HepG2 (cell line): ENCODE measurements around the gene SLC9A5. TPM values are rescaled to one million over a fixed set of nuclear protein-coding genes. Genes with fewer than 3 reads are reported as not detected.

ENCODE experiments used
- ATAC-seq: fragments of 200-7000 bp; cut with Tn5 transposase; 3 replicates; pipeline ENCODE4 v1.9.1; 2020; ENCODE audit warnings: mild to moderate bottlenecking, moderate library complexity
- BruUV-seq: library from RNA; stranded (reverse); fragments of 400-500 nt; replicated peaks from 2 replicates; lab custom pipeline; 2021; lab: Mats Ljungman, UMichigan
- CTCF ChIA-PET: fragments of 300-600 bp; formaldehyde crosslinking; extraction: SDS; loops from one replicate; lab custom pipeline; 2021; ENCODE audit warnings: low total read pairs, inconsistent platforms, low intra/inter-chr PET ratio; lab: Yijun Ruan, JAX
- POLR2A ChIA-PET: fragments of 350-600 bp; sonication (Branson Sonifier 250); formaldehyde crosslinking; loops from one replicate; lab custom pipeline; 2020; ENCODE audit warnings: antibody characterized with exemption, inconsistent platforms; lab: Yijun Ruan, JAX
- DNase-seq: peaks from one replicate; pipeline ENCODE4 v3.0.0-alpha.2; 2015; ENCODE audit warnings: low spot score
- FAIRE-seq: peaks from 3 replicates; lab custom pipeline; 2011; peaks lifted over from hg19 to GRCh38; lab: Jason Lieb, UNC
- H2AFZ ChIP-seq: one replicate; pipeline ENCODE4 v1.6.1; 2011; ENCODE audit warnings: low read length, inconsistent platforms
- H3K27ac ChIP-seq: fragments of 300-600 bp; 3 replicates; pipeline ENCODE4 v1.8.0; 2011; ENCODE audit warnings: mixed run types, mild to moderate bottlenecking, mixed read lengths, low read length, inconsistent platforms; ENCODE audit not compliant: insufficient read depth; ENCODE audit errors: extremely low read length
- H3K27me3 ChIP-seq, 2 experiments: fragments of 200-600 bp in 1 of 2; 2 replicates in 1 of 2; 3 replicates in 1 of 2; pipeline versions ENCODE4 v1.6.0 to v1.8.0; 2011; ENCODE audit warnings: low read length in 2 of 2, mild to moderate bottlenecking in 2 of 2, moderate library complexity in 2 of 2, inconsistent platforms in 1 of 2; ENCODE audit not compliant: insufficient read depth in 2 of 2, control insufficient read depth in 1 of 2
- H3K36me3 ChIP-seq, 2 experiments: fragments of 200-600 bp in 1 of 2; replicated peaks in 1 of 2; 2 replicates in 1 of 2; 3 replicates in 1 of 2; pipeline versions ENCODE4 v1.5.1 to v1.8.0; 2011; ENCODE audit warnings: low read length in 2 of 2, inconsistent platforms in 1 of 2; ENCODE audit not compliant: insufficient read depth in 2 of 2, control insufficient read depth in 1 of 2
- H3K4me1 ChIP-seq: 2 replicates; pipeline ENCODE4 v1.5.1; 2012; ENCODE audit warnings: low read length, inconsistent platforms; ENCODE audit not compliant: insufficient read depth
- H3K4me2 ChIP-seq: 2 replicates; pipeline ENCODE4 v1.6.0; 2011; ENCODE audit warnings: low read depth, low read length, inconsistent platforms
- H3K4me3 ChIP-seq, 3 experiments: fragments of 200-600 bp in 1 of 3; sonication (generic), shearing (Covaris generic) in 1 of 3; replicated peaks in 1 of 3; 2 replicates each; pipeline ENCODE4 v1.5.1; 2011 to 2016; ENCODE audit warnings: low read length in 3 of 3, inconsistent platforms in 2 of 3, low read depth in 2 of 3, mild to moderate bottlenecking in 2 of 3, control low read depth in 1 of 3, mixed read lengths in 1 of 3; ENCODE audit not compliant: insufficient read depth in 1 of 3
- H3K79me2 ChIP-seq: one replicate; pipeline ENCODE4 v1.6.1; 2011; ENCODE audit warnings: low read length, inconsistent platforms; ENCODE audit not compliant: insufficient read depth
- H3K9ac ChIP-seq: 2 replicates; pipeline ENCODE4 v1.6.0; 2011; ENCODE audit warnings: mild to moderate bottlenecking, low read depth, low read length, inconsistent platforms; ENCODE audit not compliant: insufficient read depth
- H3K9me3 ChIP-seq: 2 replicates; pipeline ENCODE4 v1.5.1; 2012; ENCODE audit warnings: mild to moderate bottlenecking, low read length
- H4K20me1 ChIP-seq: 2 replicates; pipeline ENCODE4 v1.6.0; 2011; ENCODE audit warnings: inconsistent platforms, mild to moderate bottlenecking, low read length, moderate library complexity; ENCODE audit not compliant: insufficient read depth
- ETV5 ChIP-seq: IDR thresholded peaks from 2 replicates; pipeline ENCODE4 v1.6.1; 2018; ENCODE audit warnings: missing biosample characterization, missing genetic modification reagents, inconsistent platforms, borderline replicate concordance
- GTF2F1 ChIP-seq: fragments of 150-350 bp; IDR thresholded peaks from 2 replicates; pipeline ENCODE4 v1.6.1; 2014; ENCODE audit warnings: low read length
- POLR2G ChIP-seq: fragments of 200-400 bp; formaldehyde crosslinking; IDR thresholded peaks from 2 replicates; pipeline ENCODE4 v1.6.1; 2018; ENCODE audit warnings: mild to moderate bottlenecking, low read depth, low read length, moderate library complexity
- ZNF549 ChIP-seq: sonication (generic); formaldehyde crosslinking; IDR thresholded peaks from 2 replicates; pipeline ENCODE4 v1.5.0; 2020; ENCODE audit warnings: missing genetic modification reagents
- ZNF563 ChIP-seq: sonication (generic); formaldehyde crosslinking; IDR thresholded peaks from 2 replicates; pipeline ENCODE4 v1.8.0; 2022; ENCODE audit warnings: mild to moderate bottlenecking, moderate library complexity, missing genetic modification reagents
- WGBS: methylation state at CpG from one replicate; pipeline ENCODE4 v1.1.6; 2017; ENCODE audit warnings: low lambda C conversion rate; 5-methylcytosine and 5-hydroxymethylcytosine counted together
- in situ Hi-C: cut with HindIII; loops from 2 replicates; pipeline ENCODE4 v1.10.0; 2017; ENCODE audit warnings: low pct_unique_long_range_greater_than_20kb; ENCODE audit not compliant: extremely low pct_ligation_motif_present
- intact Hi-C: fragments of 100-400 bp; cut with micrococcal nuclease; formaldehyde crosslinking; loops from one replicate; pipeline ENCODE4 v1.10.0; 2022; ENCODE audit not compliant: unreplicated experiment
- polyA plus RNA-seq, 8 experiments: library from polyadenylated mRNA; depleted of rRNA in 3 of 8; stranded (reverse) in 7 of 8; unstranded in 1 of 8; fragments of >200 nt; fragmentation: Illumina TruSeq in 4 of 8; extraction: Trizol in 4 of 8; gene quantifications; 2 replicates each; pipeline versions ENCODE4 v1.2.1 to v1.2.3, GENCODE V29; 2011 to 2016; ENCODE audit warnings: low read depth in 4 of 8, missing spikeins in 1 of 8, mixed read lengths in 1 of 8; ENCODE audit not compliant: insufficient read depth in 1 of 8
- total RNA-seq, 5 experiments: library from RNA; depleted of rRNA; stranded (reverse); fragments of >200 nt; fragmentation: Illumina TruSeq; extraction: Trizol; gene quantifications; 2 replicates each; pipeline ENCODE4 v1.2.3, GENCODE V29; 2016; ENCODE audit warnings: low read depth in 1 of 5
- TF ChIP-seq, protein P1 (sequence below): sonication (generic); formaldehyde crosslinking; IDR thresholded peaks from 2 replicates; pipeline ENCODE4 v1.4.0; 2020; ENCODE audit warnings: low read depth, mild to moderate bottlenecking, missing genetic modification reagents
- TF ChIP-seq, protein P2 (sequence below): sonication (generic); formaldehyde crosslinking; IDR thresholded peaks from 2 replicates; pipeline ENCODE4 v1.8.1; 2023; ENCODE audit warnings: mild to moderate bottlenecking, inconsistent platforms, moderate library complexity, missing genetic modification reagents, borderline replicate concordance
- TF ChIP-seq, protein P3 (sequence below): sonication (generic); formaldehyde crosslinking; IDR thresholded peaks from 2 replicates; pipeline ENCODE4 v1.9.0; 2021; ENCODE audit warnings: missing genetic modification reagents, mild to moderate bottlenecking, borderline replicate concordance
- TF ChIP-seq, protein P4 (sequence below): sonication (generic); formaldehyde crosslinking; IDR thresholded peaks from 2 replicates; pipeline ENCODE4 v1.5.0; 2020; ENCODE audit warnings: mild to moderate bottlenecking, missing genetic modification reagents, borderline replicate concordance
- TF ChIP-seq, protein P5 (sequence below): sonication (generic); formaldehyde crosslinking; IDR thresholded peaks from 2 replicates; pipeline ENCODE4 v1.4.0; 2020; ENCODE audit warnings: mild to moderate bottlenecking, missing genetic modification reagents

SLC9A5 gene
- total and polyA plus RNA-seq, 2 of the 13 experiments (the other 11 are each of a cell fraction or from before 2014, with no cell fraction given), result 0.58 to 1.4 TPM

DNA sequence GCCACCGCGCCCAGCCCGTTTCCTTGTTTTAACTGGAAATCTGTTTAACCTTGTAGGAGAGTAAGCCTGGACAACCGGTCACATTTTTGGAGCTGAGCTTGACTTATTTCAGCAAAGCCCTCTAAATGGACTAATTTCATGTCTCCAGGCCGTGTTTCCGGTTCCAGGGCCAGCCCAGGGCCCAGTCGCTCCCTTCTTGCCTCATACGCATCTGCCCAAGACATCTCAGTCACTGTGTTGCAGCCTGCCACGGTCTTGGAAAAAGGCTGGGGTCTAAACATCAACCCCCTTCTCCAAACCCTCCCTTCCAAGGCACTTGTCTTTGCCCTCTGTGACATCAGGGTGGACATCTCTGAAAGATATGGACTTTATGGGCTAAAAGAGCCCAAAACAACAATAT, 49.5 kb downstream of the SLC9A5 start (continued):
- TF ChIP-seq, protein P1, sequence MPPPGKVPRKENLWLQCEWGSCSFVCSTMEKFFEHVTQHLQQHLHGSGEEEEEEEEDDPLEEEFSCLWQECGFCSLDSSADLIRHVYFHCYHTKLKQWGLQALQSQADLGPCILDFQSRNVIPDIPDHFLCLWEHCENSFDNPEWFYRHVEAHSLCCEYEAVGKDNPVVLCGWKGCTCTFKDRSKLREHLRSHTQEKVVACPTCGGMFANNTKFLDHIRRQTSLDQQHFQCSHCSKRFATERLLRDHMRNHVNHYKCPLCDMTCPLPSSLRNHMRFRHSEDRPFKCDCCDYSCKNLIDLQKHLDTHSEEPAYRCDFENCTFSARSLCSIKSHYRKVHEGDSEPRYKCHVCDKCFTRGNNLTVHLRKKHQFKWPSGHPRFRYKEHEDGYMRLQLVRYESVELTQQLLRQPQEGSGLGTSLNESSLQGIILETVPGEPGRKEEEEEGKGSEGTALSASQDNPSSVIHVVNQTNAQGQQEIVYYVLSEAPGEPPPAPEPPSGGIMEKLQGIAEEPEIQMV, result no peak
- TF ChIP-seq, protein P2, sequence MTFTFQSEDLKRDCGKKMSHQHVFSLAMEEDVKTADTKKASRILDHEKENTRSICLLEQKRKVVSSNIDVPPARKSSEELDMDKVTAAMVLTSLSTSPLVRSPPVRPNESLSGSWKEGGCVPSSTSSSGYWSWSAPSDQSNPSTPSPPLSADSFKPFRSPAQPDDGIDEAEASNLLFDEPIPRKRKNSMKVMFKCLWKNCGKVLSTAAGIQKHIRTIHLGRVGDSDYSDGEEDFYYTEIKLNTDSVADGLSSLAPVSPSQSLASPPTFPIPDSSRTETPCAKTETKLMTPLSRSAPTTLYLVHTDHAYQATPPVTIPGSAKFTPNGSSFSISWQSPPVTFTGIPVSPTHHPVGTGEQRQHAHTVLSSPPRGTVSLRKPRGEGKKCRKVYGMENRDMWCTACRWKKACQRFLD, result no peak
- no peak for TF ChIP-seq ETV5 (CRISPR knock-in tag)
- TF ChIP-seq, protein P3, sequence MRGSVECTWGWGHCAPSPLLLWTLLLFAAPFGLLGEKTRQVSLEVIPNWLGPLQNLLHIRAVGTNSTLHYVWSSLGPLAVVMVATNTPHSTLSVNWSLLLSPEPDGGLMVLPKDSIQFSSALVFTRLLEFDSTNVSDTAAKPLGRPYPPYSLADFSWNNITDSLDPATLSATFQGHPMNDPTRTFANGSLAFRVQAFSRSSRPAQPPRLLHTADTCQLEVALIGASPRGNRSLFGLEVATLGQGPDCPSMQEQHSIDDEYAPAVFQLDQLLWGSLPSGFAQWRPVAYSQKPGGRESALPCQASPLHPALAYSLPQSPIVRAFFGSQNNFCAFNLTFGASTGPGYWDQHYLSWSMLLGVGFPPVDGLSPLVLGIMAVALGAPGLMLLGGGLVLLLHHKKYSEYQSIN (CRISPR knock-in tag), result no peak
- TF ChIP-seq ZNF563 (CRISPR knock-in tag), result no peak

DNA sequence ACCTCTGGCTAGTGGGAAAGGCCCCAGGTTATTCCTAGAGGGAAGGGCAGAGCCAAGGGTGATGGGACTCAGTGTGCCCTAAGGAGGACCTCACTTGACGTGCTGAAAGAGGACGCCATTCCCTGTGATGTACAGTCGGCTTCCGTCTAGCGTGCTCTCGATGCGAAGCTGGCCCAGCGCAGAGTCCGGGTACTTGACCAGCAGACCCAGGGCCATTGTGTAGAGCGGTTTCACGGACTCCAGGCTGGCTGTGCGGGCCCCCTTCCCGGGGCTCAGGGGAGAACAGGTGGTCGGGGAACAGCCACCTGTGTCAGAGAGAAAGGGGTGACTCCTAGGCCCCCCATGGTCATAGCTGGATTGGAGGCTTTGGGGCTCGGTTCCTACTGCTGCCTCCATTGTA, 50.5 kb downstream of the SLC9A5 start:
- H3K4me3 ChIP-seq, result no peak overlapping the region
- POLR2A ChIA-PET, result no interaction called here
- peaks cover 4 to 53% of the 10 kb centered on the region in 2 experiments; a peak in 4 of 5 replicates for H3K27me3 ChIP-seq
- H4K20me1 ChIP-seq, result no peaks in the 10 kb centered on the region
- DNase-seq (no peak), FAIRE-seq (no peak), ATAC-seq (no peak)
- H3K4me2 ChIP-seq, result no peak overlapping the region
- H3K79me2 ChIP-seq, result no peaks in the 10 kb centered on the region
- no peak overlapping the region for H2AFZ ChIP-seq
- in situ Hi-C loops (no loop called here), intact Hi-C loops (no loop called here)
- H3K4me1 ChIP-seq, result no peaks in the 10 kb centered on the region
- no peak overlapping the region for H3K27ac ChIP-seq
- no peaks in the 10 kb centered on the region for H3K36me3 ChIP-seq
- no peak overlapping the region for H3K9ac ChIP-seq
- no peaks in the 10 kb centered on the region for H3K9me3 ChIP-seq
- CTCF ChIA-PET, result no interaction called here
- BruUV-seq, result no TSS peak
- WGBS, result 23% methylated on average over 6 of the region's 15 CpGs
- no peak for TF ChIP-seq ZNF549 (CRISPR knock-in tag)
- no peak for TF ChIP-seq POLR2G
- TF ChIP-seq, protein P4, sequence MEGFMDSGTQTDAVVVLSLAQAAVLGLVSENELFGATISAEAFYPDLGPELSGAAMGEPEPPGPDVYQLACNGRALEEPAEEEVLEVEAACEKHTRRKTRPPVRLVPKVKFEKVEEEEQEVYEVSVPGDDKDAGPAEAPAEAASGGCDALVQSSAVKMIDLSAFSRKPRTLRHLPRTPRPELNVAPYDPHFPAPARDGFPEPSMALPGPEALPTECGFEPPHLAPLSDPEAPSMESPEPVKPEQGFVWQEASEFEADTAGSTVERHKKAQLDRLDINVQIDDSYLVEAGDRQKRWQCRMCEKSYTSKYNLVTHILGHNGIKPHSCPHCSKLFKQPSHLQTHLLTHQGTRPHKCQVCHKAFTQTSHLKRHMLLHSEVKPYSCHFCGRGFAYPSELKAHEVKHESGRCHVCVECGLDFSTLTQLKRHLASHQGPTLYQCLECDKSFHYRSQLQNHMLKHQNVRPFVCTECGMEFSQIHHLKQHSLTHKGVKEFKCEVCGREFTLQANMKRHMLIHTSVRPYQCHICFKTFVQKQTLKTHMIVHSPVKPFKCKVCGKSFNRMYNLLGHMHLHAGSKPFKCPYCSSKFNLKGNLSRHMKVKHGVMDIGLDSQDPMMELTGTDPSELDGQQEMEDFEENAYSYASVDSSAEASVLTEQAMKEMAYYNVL (CRISPR knock-in tag), result no peak
- TF ChIP-seq GTF2F1, result no peak
- TF ChIP-seq, protein P5, sequence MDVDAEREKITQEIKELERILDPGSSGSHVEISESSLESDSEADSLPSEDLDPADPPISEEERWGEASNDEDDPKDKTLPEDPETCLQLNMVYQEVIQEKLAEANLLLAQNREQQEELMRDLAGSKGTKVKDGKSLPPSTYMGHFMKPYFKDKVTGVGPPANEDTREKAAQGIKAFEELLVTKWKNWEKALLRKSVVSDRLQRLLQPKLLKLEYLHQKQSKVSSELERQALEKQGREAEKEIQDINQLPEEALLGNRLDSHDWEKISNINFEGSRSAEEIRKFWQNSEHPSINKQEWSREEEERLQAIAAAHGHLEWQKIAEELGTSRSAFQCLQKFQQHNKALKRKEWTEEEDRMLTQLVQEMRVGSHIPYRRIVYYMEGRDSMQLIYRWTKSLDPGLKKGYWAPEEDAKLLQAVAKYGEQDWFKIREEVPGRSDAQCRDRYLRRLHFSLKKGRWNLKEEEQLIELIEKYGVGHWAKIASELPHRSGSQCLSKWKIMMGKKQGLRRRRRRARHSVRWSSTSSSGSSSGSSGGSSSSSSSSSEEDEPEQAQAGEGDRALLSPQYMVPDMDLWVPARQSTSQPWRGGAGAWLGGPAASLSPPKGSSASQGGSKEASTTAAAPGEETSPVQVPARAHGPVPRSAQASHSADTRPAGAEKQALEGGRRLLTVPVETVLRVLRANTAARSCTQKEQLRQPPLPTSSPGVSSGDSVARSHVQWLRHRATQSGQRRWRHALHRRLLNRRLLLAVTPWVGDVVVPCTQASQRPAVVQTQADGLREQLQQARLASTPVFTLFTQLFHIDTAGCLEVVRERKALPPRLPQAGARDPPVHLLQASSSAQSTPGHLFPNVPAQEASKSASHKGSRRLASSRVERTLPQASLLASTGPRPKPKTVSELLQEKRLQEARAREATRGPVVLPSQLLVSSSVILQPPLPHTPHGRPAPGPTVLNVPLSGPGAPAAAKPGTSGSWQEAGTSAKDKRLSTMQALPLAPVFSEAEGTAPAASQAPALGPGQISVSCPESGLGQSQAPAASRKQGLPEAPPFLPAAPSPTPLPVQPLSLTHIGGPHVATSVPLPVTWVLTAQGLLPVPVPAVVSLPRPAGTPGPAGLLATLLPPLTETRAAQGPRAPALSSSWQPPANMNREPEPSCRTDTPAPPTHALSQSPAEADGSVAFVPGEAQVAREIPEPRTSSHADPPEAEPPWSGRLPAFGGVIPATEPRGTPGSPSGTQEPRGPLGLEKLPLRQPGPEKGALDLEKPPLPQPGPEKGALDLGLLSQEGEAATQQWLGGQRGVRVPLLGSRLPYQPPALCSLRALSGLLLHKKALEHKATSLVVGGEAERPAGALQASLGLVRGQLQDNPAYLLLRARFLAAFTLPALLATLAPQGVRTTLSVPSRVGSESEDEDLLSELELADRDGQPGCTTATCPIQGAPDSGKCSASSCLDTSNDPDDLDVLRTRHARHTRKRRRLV (CRISPR knock-in tag), result no peak
